Gastroesophageal sphincter (tissue), 4 donors: ENCODE results near the gene DHRS4L2. TPM values are rescaled to one million over a fixed set of nuclear protein-coding genes. Genes with fewer than 3 reads are reported as not detected.
"Not testable (repeated sequence)": the region's sequence is repeated elsewhere in the genome, so short reads cannot be mapped to it uniquely, and the experiment has no call there.

ENCODE experiments used
- ATAC-seq: fragments of 150-250 bp; one replicate; pipeline ENCODE4 v1.9.1; 2016; ENCODE audit warnings: mild to moderate bottlenecking, moderate library complexity
- H3K27ac ChIP-seq, 4 donors: fragments of 200-600 bp; sonication (generic) in 3 of 4; 1 replicate in 3 of 4; 2 replicates in 1 of 4; pipeline ENCODE4 v1.5.1; 2016 to 2019
- H3K27me3 ChIP-seq: fragments of 200-600 bp; sonication (generic); one replicate; pipeline ENCODE4 v1.5.1; 2019
- H3K36me3 ChIP-seq, 2 donors: fragments of 200-600 bp; sonication (generic); one replicate each; pipeline ENCODE4 v1.5.1; 2019; ENCODE audit warnings: control low read depth in 1 of 2
- H3K4me1 ChIP-seq, 3 donors: fragments of 200-600 bp; sonication (generic); 1 replicate in 2 of 3; 2 replicates in 1 of 3; pipeline ENCODE4 v1.5.1; 2016 to 2019; ENCODE audit warnings: control low read depth in 2 of 3
- H3K4me3 ChIP-seq, 2 donors: fragments of 200-600 bp; sonication (generic); one replicate each; pipeline ENCODE4 v1.5.1; 2019; ENCODE audit warnings: mild to moderate bottlenecking in 1 of 2, moderate library complexity in 1 of 2
- H3K9me3 ChIP-seq, 3 donors: fragments of 200-600 bp; sonication (generic); one replicate each; pipeline ENCODE4 v1.5.1; 2017 to 2019; ENCODE audit warnings: control low read depth in 2 of 3
- CTCF ChIP-seq, 4 experiments: fragments of 200-600 bp in 2 of 4; fragments of 450-650 bp in 2 of 4; sonication (generic) in 1 of 4; IDR thresholded peaks; one replicate each; pipeline ENCODE4 v1.5.1; 2017 to 2019; ENCODE audit warnings: antibody characterized with exemption in 4 of 4, mild to moderate bottlenecking in 2 of 4, moderate library complexity in 2 of 4
- EP300 ChIP-seq: sonication (generic); formaldehyde crosslinking; IDR thresholded peaks from one replicate; pipeline ENCODE4 v1.6.1; 2017; ENCODE audit warnings: antibody characterized with exemption, mild to moderate bottlenecking
- POLR2A ChIP-seq, 2 donors: fragments of 450-650 bp; IDR thresholded peaks; one replicate each; pipeline ENCODE4 v1.6.1; 2017; ENCODE audit warnings: antibody characterized with exemption in 2 of 2, mild to moderate bottlenecking in 2 of 2, moderate library complexity in 1 of 2
- POLR2AphosphoS5 ChIP-seq: sonication (generic); formaldehyde crosslinking; IDR thresholded peaks from one replicate; pipeline ENCODE4 v1.6.1; 2017; ENCODE audit warnings: antibody characterized with exemption
- WGBS, 2 donors: methylation state at CpG; one replicate each; pipeline ENCODE4 v1.1.5; 2018; ENCODE audit warnings: low coverage in 1 of 2; 5-methylcytosine and 5-hydroxymethylcytosine counted together
- total RNA-seq, 4 donors: library from RNA; depleted of rRNA; stranded (reverse); fragments of >200 nt; gene quantifications; one replicate each; pipeline ENCODE4 v1.1.0, GENCODE V29; 2016

The DHRS4L2 gene
- total RNA-seq = 10 to 100 TPM in 3 of 4 donors, 1 to 10 TPM in 1; 5.9 to 25.3 (median 16.7) TPM

GRCh38 chr14:23988607-23989363 is at the start of gene DHRS4L2:
Gene DHRS4L2, plus strand, starts transcription at chr14:23988929. Its CDS starts 19 bp downstream, at chr14:23988948.
- H3K9me3 ChIP-seq, H3K36me3 ChIP-seq, H3K4me1 ChIP-seq, H3K27me3 ChIP-seq: not testable (repeated sequence)
- ATAC-seq = peak; percentile 86
- Histone ChIP-seq H3K27ac (peak within 1 kb of the TSS in 3 of 4 donors; percentile 45 to 82 (median 72)), H3K4me3 (peak within 1 kb of the TSS; percentile 31 to 39)
- WGBS, 2 donors = 21 to 60% methylated on average over 1 to 8 of the region's 40 CpGs
- peak in 1 of 4 experiments; percentile 12 for TF ChIP-seq CTCF (IDR thresholded peaks at IDR 0.05)

- Histone ChIP-seq H3K27me3 (no peaks in the 10 kb centered on the region), H3K4me1 (no peaks in the 10 kb centered on the region), H3K36me3 (peaks cover 0 to 31% of the 10 kb centered on the region in 2 donors), H3K27ac (no peak overlapping the region), H3K4me3 (no peak overlapping the region), H3K9me3 (no peaks in the 10 kb centered on the region)
- TF ChIP-seq POLR2A (IDR thresholded peaks at IDR 0.05) (no peak), CTCF (IDR thresholded peaks at IDR 0.05) (no peak), POLR2AphosphoS5 (no peak), EP300 (no peak)
- ATAC-seq = no peak
- 72 to 83% methylated on average over 3 of the region's 3 CpGs for WGBS, 2 donors
These were observed 49.0 kb upstream of the DHRS4L2 start for GRCh38 chr14:23939607-23940326.

- no peaks in the 10 kb centered on the region for H3K4me1 ChIP-seq
- TF ChIP-seq CTCF (IDR thresholded peaks at IDR 0.05) (no peak), EP300 (no peak), POLR2A (IDR thresholded peaks at IDR 0.05) (no peak), POLR2AphosphoS5 (no peak)
- H3K27me3 ChIP-seq = no peaks in the 10 kb centered on the region
- ATAC-seq = no peak
- no peaks in the 10 kb centered on the region for H3K9me3 ChIP-seq
- 75 to 100% methylated on average over 1 to 2 of the region's 3 CpGs for WGBS, 2 donors
- peaks cover 0 to 31% of the 10 kb centered on the region in 2 donors for H3K36me3 ChIP-seq
- no peak overlapping the region for H3K4me3 ChIP-seq
- H3K27ac ChIP-seq = no peak overlapping the region
These were observed 47.5 kb upstream of the DHRS4L2 start for GRCh38 chr14:23941230-23941629.

GRCh38 chr14:23941669-23942068 is 47.1 kb upstream of the DHRS4L2 start:
- H3K9me3 ChIP-seq = no peaks in the 10 kb centered on the region
- H3K4me1 ChIP-seq = no peaks in the 10 kb centered on the region
- no peak overlapping the region for H3K4me3 ChIP-seq
- peaks cover 0 to 31% of the 10 kb centered on the region in 2 donors for H3K36me3 ChIP-seq
- H3K27me3 ChIP-seq = no peaks in the 10 kb centered on the region
- ATAC-seq = no peak
- no peak overlapping the region for H3K27ac ChIP-seq
- TF ChIP-seq POLR2A (IDR thresholded peaks at IDR 0.05) (no peak), POLR2AphosphoS5 (no peak), EP300 (no peak), CTCF (IDR thresholded peaks at IDR 0.05) (no peak)

GRCh38 chr14:23942587-23942986 is 46.1 kb upstream of the DHRS4L2 start:
- no peak for TF ChIP-seq POLR2AphosphoS5
- no peak for TF ChIP-seq EP300
- no peak for TF ChIP-seq CTCF (IDR thresholded peaks at IDR 0.05)
- no peak for TF ChIP-seq POLR2A (IDR thresholded peaks at IDR 0.05)
- no peaks in the 10 kb centered on the region for H3K9me3 ChIP-seq
- no peak overlapping the region for H3K4me3 ChIP-seq
- H3K4me1 ChIP-seq = no peaks in the 10 kb centered on the region
- H3K27me3 ChIP-seq = no peaks in the 10 kb centered on the region
- no peak overlapping the region for H3K27ac ChIP-seq
- peaks cover 0 to 31% of the 10 kb centered on the region in 2 donors for H3K36me3 ChIP-seq
- no peak for ATAC-seq
- 91 to 100% methylated on average over 1 to 4 of the region's 7 CpGs for WGBS, 2 donors

GRCh38 chr14:23949069-23949468 is 39.7 kb upstream of the DHRS4L2 start:
- not testable (repeated sequence) for H3K27ac ChIP-seq, H3K27me3 ChIP-seq, H3K9me3 ChIP-seq, ATAC-seq, H3K4me3 ChIP-seq, H3K36me3 ChIP-seq
- peaks cover 0 to 21% (median 0%) of the 10 kb centered on the region in 3 donors for H3K4me1 ChIP-seq
- 94 to 100% methylated on average over 1 to 2 of the region's 2 CpGs for WGBS, 2 donors
